ENCODE data around the gene GLT6D1.

GLT6D1 gene

GRCh38 chr9:135622415-135623020 is 16.8 kb downstream of the GLT6D1 start:
- DNase-seq (ENCODE audit: low read depth, low spot score) = no peak

- no peak for DNase-seq (ENCODE audit: low read depth, low spot score)
Observed at GRCh38 chr9:135620558-135620957, 18.8 kb downstream of the GLT6D1 start.

GRCh38 chr9:135619599-135619886 is 19.8 kb downstream of the GLT6D1 start:
- no peak for DNase-seq (ENCODE audit: low read depth, low spot score)

- no peak for DNase-seq (ENCODE audit: low read depth, low spot score)
Observed at GRCh38 chr9:135618866-135619598, 20.3 kb downstream of the GLT6D1 start.

- no peak for DNase-seq (ENCODE audit: low read depth, low spot score)
Observed at GRCh38 chr9:135617991-135618411, 21.3 kb downstream of the GLT6D1 start.

- no peak for DNase-seq (ENCODE audit: low read depth, low spot score)
Observed at GRCh38 chr9:135617538-135617900, 21.8 kb downstream of the GLT6D1 start.

- DNase-seq (ENCODE audit: low read depth, low spot score) = no peak
Observed at GRCh38 chr9:135616619-135617537, 22.5 kb downstream of the GLT6D1 start.

GRCh38 chr9:135615666-135616618 is 23.4 kb downstream of the GLT6D1 start:
- no peak for DNase-seq (ENCODE audit: low read depth, low spot score)

- DNase-seq (ENCODE audit: low read depth, low spot score) = no peak
Observed at GRCh38 chr9:135614821-135615665, 24.3 kb downstream of the GLT6D1 start.

- no peak for DNase-seq (ENCODE audit: low read depth, low spot score)
Observed at GRCh38 chr9:135613946-135614805, 25.2 kb downstream of the GLT6D1 start.

GRCh38 chr9:135612981-135613910 is 26.1 kb downstream of the GLT6D1 start:
- DNase-seq (ENCODE audit: low read depth, low spot score) = no peak

GRCh38 chr9:135612437-135612836 is 26.9 kb downstream of the GLT6D1 start:
- DNase-seq (ENCODE audit: low read depth, low spot score) = no peak

GRCh38 chr9:135611875-135612209 is 27.5 kb downstream of the GLT6D1 start:
- no peak for DNase-seq (ENCODE audit: low read depth, low spot score)

- no peak for DNase-seq (ENCODE audit: low read depth, low spot score)
Observed at GRCh38 chr9:135611142-135611874, 28.0 kb downstream of the GLT6D1 start.

- no peak for DNase-seq (ENCODE audit: low read depth, low spot score)
Observed at GRCh38 chr9:135610290-135611141, 28.8 kb downstream of the GLT6D1 start.

- no peak for DNase-seq (ENCODE audit: low read depth, low spot score)
Observed at GRCh38 chr9:135609366-135609955, 29.9 kb downstream of the GLT6D1 start.

- DNase-seq (ENCODE audit: low read depth, low spot score) = no peak
Observed at GRCh38 chr9:135608999-135609317, 30.4 kb downstream of the GLT6D1 start.

Data from astrocyte of the hippocampus (primary cell).